A673 (cell line): Measurements from ENCODE around the gene CYS1. TPM values are rescaled to one million over a fixed set of nuclear protein-coding genes. Genes with fewer than 3 reads are reported as not detected.

Experiments used
- BruUV-seq: library from RNA; stranded (reverse); fragments of 400-500 nt; replicated peaks from 2 replicates; lab custom pipeline; 2021; lab: Mats Ljungman, UMichigan
- CTCF ChIA-PET: fragments of 300-600 bp; sonication (Branson Sonifier 250); formaldehyde crosslinking; loops from one replicate; lab custom pipeline; 2022; ENCODE audit warnings: antibody characterized with exemption; lab: Charles Lee
- POLR2A ChIA-PET: fragments of 300-600 bp; sonication (Branson Sonifier 250); formaldehyde crosslinking; loops from one replicate; lab custom pipeline; 2022; ENCODE audit warnings: antibody characterized with exemption; ENCODE audit not compliant: low non-redundant PET; lab: Charles Lee
- DNase-seq: peaks from one replicate; pipeline ENCODE4 v3.0.0-alpha.2; 2015; ENCODE audit warnings: low spot score
- H3K27ac ChIP-seq: fragments of 200-600 bp; sonication (generic); 2 replicates; pipeline ENCODE4 v1.5.1; 2016; ENCODE audit warnings: mixed run types, low read depth, mild to moderate bottlenecking, mixed read lengths, antibody characterized with exemption, low read length; ENCODE audit not compliant: poor library complexity, severe bottlenecking
- H3K27me3 ChIP-seq: fragments of 200-600 bp; sonication (generic); replicated peaks from 2 replicates; pipeline ENCODE4 v1.6.1; 2017; ENCODE audit warnings: mixed run types, low read depth, mild to moderate bottlenecking, mixed read lengths, antibody characterized with exemption, low read length; ENCODE audit not compliant: insufficient read depth, poor library complexity
- H3K36me3 ChIP-seq: fragments of 200-600 bp; sonication (generic); 2 replicates; pipeline ENCODE4 v1.6.1; 2016; ENCODE audit warnings: mixed run types, mild to moderate bottlenecking, mixed read lengths, antibody characterized with exemption, low read length; ENCODE audit not compliant: insufficient read depth, poor library complexity, severe bottlenecking
- H3K4me1 ChIP-seq: fragments of 200-600 bp; sonication (generic); 2 replicates; pipeline ENCODE4 v1.6.1; 2017; ENCODE audit warnings: mixed run types, mild to moderate bottlenecking, mixed read lengths, antibody characterized with exemption, low read length; ENCODE audit not compliant: insufficient read depth, poor library complexity, severe bottlenecking
- H3K4me3 ChIP-seq: fragments of 200-600 bp; sonication (generic); 2 replicates; pipeline ENCODE4 v1.5.1; 2016; ENCODE audit warnings: low read depth, mixed run types, mild to moderate bottlenecking, mixed read lengths, low read length; ENCODE audit not compliant: poor library complexity, severe bottlenecking
- H3K9me3 ChIP-seq: fragments of 200-600 bp; sonication (generic); 2 replicates; pipeline ENCODE4 v1.6.1; 2016; ENCODE audit warnings: mixed run types, low read depth, mild to moderate bottlenecking, mixed read lengths, antibody characterized with exemption, low read length; ENCODE audit not compliant: poor library complexity, severe bottlenecking
- EZH2 ChIP-seq: fragments of 200-600 bp; sonication (generic); IDR thresholded peaks from 2 replicates; pipeline ENCODE4 v1.6.1; 2017; ENCODE audit warnings: borderline replicate concordance, low read depth, mild to moderate bottlenecking, mixed read lengths, antibody characterized with exemption, low read length; ENCODE audit not compliant: poor library complexity, severe bottlenecking
- intact Hi-C: fragments of 100-400 bp; cut with micrococcal nuclease; formaldehyde crosslinking; loops from one replicate; pipeline ENCODE4 v1.10.0; 2022; ENCODE audit not compliant: unreplicated experiment
- total RNA-seq: library from RNA; stranded (reverse); gene quantifications from 2 replicates; pipeline ENCODE4 v1.2.3, GENCODE V29; 2021
- TF ChIP-seq, protein P1 (sequence below): fragments of 300-800, 200-600 bp; sonication (generic); conservative IDR thresholded peaks from 2 replicates; pipeline ENCODE4 v1.5.1; 2017; ENCODE audit warnings: low read depth, mild to moderate bottlenecking, antibody characterized with exemption, low read length, moderate library complexity, mixed read lengths

The CYS1 gene
- total RNA-seq, 1 experiment from 2014 or later, result not detected

DNA sequence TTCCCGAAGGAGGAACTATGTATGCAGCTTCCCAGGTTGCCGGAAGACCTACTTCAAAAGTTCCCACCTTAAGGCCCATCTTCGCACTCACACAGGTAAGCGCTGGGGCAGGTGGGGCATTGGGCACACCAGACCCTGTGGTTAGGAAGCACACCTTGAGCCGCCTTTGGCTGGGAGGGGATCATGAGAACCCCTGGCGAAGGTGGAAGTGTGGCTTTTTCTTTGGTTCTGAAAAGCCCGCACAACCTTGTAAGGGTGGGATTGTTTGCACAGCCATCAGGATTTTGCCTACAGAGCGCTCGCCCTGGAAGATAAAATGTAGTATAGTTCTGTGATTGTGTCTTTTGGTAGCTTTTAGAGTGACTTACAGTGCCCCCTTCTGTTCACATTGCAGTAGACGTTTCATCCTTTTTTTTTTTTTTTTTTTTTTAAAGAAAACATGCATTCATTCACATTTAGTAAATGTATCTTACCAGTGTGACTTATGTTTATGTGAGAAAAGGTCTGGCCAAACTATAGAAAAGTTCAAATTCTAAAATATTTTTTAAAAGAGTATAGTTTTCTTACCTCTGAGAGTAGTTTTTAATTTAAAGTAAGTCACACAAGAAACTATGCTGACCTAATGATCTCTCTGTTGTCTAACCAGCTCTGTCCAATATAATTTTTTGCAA is 31.6 kb downstream of the CYS1 start:
- peak; percentile 75 for DNase-seq
- no peaks in the 10 kb centered on the region for H3K4me1 ChIP-seq
- intact Hi-C loops, result loop anchor here (2.0 to 5.0 kb wide), 2 partner anchors 66 to 234 kb away; no protein-coding TSS in a partner anchor

DNA sequence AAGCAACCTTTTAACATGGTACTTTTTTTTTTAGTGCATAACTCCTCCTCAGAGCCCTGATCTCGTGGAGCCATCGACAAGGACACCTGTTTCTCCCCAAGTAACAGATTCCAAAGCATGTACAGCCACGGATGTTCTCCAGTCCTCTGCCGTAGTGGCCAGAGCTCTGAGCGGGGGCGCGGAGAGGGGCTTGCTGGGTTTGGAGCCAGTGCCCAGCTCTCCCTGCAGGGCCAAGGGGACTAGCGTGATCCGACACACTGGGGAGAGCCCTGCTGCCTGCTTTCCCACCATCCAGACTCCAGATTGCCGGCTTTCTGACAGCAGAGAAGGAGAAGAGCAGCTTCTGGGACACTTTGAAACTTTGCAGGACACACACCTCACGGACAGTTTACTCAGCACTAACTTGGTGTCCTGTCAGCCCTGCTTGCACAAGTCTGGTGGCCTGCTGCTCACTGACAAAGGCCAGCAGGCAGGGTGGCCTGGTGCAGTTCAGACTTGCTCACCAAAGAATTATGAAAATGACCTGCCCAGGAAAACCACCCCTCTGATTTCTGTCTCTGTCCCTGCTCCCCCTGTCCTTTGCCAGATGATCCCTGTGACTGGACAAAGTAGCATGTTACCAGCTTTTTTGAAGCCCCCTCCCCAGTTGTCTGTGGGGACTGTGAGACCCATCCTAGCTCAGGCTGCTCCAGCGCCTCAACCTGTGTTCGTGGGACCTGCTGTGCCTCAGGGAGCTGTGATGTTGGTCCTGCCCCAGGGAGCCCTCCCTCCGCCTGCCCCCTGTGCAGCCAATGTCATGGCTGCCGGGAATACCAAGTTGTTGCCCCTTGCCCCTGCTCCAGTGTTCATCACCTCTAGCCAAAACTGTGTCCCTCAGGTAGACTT is 32.4 kb downstream of the CYS1 start:
- Histone ChIP-seq H3K36me3 (peaks cover 5% of the 10 kb centered on the region), H3K9me3 (no peaks in the 10 kb centered on the region), H3K27ac (no peak overlapping the region), H3K4me3 (no peak overlapping the region), H3K4me1 (no peaks in the 10 kb centered on the region), H3K27me3 (no peaks in the 10 kb centered on the region)
- intact Hi-C loops, result loop anchor here (2.0 to 5.0 kb wide), 2 partner anchors 66 to 233 kb away; no protein-coding TSS in a partner anchor
- no TSS peak for BruUV-seq
- DNase-seq, result no peak
- TF ChIP-seq EZH2, result no peak
- TF ChIP-seq, protein P1, sequence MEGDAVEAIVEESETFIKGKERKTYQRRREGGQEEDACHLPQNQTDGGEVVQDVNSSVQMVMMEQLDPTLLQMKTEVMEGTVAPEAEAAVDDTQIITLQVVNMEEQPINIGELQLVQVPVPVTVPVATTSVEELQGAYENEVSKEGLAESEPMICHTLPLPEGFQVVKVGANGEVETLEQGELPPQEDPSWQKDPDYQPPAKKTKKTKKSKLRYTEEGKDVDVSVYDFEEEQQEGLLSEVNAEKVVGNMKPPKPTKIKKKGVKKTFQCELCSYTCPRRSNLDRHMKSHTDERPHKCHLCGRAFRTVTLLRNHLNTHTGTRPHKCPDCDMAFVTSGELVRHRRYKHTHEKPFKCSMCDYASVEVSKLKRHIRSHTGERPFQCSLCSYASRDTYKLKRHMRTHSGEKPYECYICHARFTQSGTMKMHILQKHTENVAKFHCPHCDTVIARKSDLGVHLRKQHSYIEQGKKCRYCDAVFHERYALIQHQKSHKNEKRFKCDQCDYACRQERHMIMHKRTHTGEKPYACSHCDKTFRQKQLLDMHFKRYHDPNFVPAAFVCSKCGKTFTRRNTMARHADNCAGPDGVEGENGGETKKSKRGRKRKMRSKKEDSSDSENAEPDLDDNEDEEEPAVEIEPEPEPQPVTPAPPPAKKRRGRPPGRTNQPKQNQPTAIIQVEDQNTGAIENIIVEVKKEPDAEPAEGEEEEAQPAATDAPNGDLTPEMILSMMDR, result no peak
- ChIA-PET CTCF (interaction anchor here (0.5 to 3.4 kb wide), 6 partner anchors 63 to 467 kb away, joined by 3 to 40 read pairs (median 4); no protein-coding TSS in a partner anchor), POLR2A (no interaction called here)

More for the DNA sequence above, 31.6 kb downstream of the CYS1 start:
- Histone ChIP-seq H3K27me3 (no peaks in the 10 kb centered on the region), H3K4me3 (no peak overlapping the region), H3K27ac (no peak overlapping the region), H3K9me3 (no peaks in the 10 kb centered on the region), H3K36me3 (peaks cover 5% of the 10 kb centered on the region)
- BruUV-seq, result no TSS peak
- TF ChIP-seq, protein P1, result peak; percentile 82
- no peak for TF ChIP-seq EZH2
- ChIA-PET POLR2A (interaction anchor here (0.6 kb wide), 1 partner anchor 64 kb away, joined by 5 read pairs; no protein-coding TSS in a partner anchor), CTCF (interaction anchor here (0.6 to 3.4 kb wide), 7 partner anchors 42 to 466 kb away, joined by 3 to 40 read pairs (median 5); partner anchors contain the start of gene TAF1B)

DNA sequence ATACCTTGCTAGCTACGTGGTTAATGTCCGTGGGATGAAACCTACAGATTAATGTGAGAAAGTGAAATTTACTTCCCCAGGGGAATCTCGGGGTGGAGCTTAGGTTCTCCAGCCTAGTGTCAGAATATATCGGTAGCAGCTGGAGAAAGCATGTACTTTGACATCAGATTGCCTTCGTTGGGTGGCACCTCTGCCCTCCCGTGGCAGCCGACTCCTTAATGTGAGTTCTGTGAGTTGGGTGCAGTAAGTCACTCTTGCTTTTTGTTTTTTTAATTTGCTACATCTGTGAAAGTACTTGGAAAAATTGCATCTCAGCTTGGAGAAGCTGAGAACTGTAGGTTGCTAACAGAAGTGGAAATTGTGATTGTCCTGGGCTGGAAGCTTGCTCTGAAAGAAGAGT is 33.3 kb downstream of the CYS1 start:
- Histone ChIP-seq H3K4me3 (no peak overlapping the region), H3K27ac (no peak overlapping the region), H3K4me1 (no peaks in the 10 kb centered on the region), H3K36me3 (peaks cover 5% of the 10 kb centered on the region), H3K9me3 (no peaks in the 10 kb centered on the region), H3K27me3 (no peaks in the 10 kb centered on the region)
- CTCF ChIA-PET, result interaction anchor here (0.6 to 3.4 kb wide), 3 partner anchors 62 to 491 kb away, joined by 3 to 40 read pairs (median 6); no protein-coding TSS in a partner anchor
- no peak for DNase-seq
- intact Hi-C loops, result loop anchor here (5.0 kb wide), 1 partner anchor 65 kb away; no protein-coding TSS in a partner anchor
- BruUV-seq, result no TSS peak
- POLR2A ChIA-PET, result no interaction called here
- TF ChIP-seq EZH2, result no peak
- TF ChIP-seq, protein P1, result no peak
